NCI-H2029 (cell line): ENCODE data around the gene TDRD12.
"Not testable (repeated sequence)": the region's sequence is repeated elsewhere in the genome, so short reads cannot be mapped to it uniquely, and the experiment has no call there.

ENCODE experiments used
- DNase-seq: peaks from one replicate; lab custom pipeline; 2025; lab: John Stamatoyannopoulos, UW

The TDRD12 gene

GRCh38 chr19:32748497-32748896 lies 28.9 kb downstream of the TDRD12 start:
- DNase-seq: no peak

GRCh38 chr19:32748948-32749347 lies 29.4 kb downstream of the TDRD12 start:
- DNase-seq: no peak

GRCh38 chr19:32749361-32749760 lies 29.8 kb downstream of the TDRD12 start:
- no peak for DNase-seq

GRCh38 chr19:32750441-32751055 lies 31.0 kb downstream of the TDRD12 start:
- no peak for DNase-seq

- DNase-seq: no peak
Observed at GRCh38 chr19:32751066-32751465, 31.5 kb downstream of the TDRD12 start.

GRCh38 chr19:32757189-32757588 lies 37.6 kb downstream of the TDRD12 start:
- no peak for DNase-seq

- not testable (repeated sequence) for DNase-seq
Observed at GRCh38 chr19:32765365-32765764, 45.8 kb downstream of the TDRD12 start.

GRCh38 chr19:32767951-32768679 lies 48.5 kb downstream of the TDRD12 start:
- no peak for DNase-seq

- DNase-seq: no peak
Observed at GRCh38 chr19:32771596-32771995, 52.0 kb downstream of the TDRD12 start.

- no peak for DNase-seq
Observed at GRCh38 chr19:32773126-32773525, 53.6 kb downstream of the TDRD12 start.

- DNase-seq: no peak
Observed at GRCh38 chr19:32779082-32779481, 59.5 kb downstream of the TDRD12 start.

- no peak for DNase-seq
Observed at GRCh38 chr19:32781280-32781679, 61.7 kb downstream of the TDRD12 start.

- not testable (repeated sequence) for DNase-seq
Observed at GRCh38 chr19:32782089-32782488, 62.5 kb downstream of the TDRD12 start.

GRCh38 chr19:32787161-32787813 lies 67.7 kb downstream of the TDRD12 start:
- DNase-seq: not testable (repeated sequence)

- not testable (repeated sequence) for DNase-seq
Observed at GRCh38 chr19:32787895-32788294, 68.3 kb downstream of the TDRD12 start.

GRCh38 chr19:32789429-32789828 lies 69.9 kb downstream of the TDRD12 start:
- no peak for DNase-seq

- peak; percentile 66 for DNase-seq
Observed at GRCh38 chr19:32798201-32798600, 78.6 kb downstream of the TDRD12 start.

- no peak for DNase-seq
Observed at GRCh38 chr19:32800191-32800590, 80.6 kb downstream of the TDRD12 start.

- no peak for DNase-seq
Observed at GRCh38 chr19:32800754-32801153, 81.2 kb downstream of the TDRD12 start.

GRCh38 chr19:32802840-32803239 lies 83.3 kb downstream of the TDRD12 start:
- DNase-seq: no peak

- DNase-seq: no peak
Observed at GRCh38 chr19:32808236-32808635, 88.7 kb downstream of the TDRD12 start.

GRCh38 chr19:32809254-32809653 lies 89.7 kb downstream of the TDRD12 start:
- DNase-seq: peak; percentile 45

- no peak for DNase-seq
Observed at GRCh38 chr19:32809754-32810153, 90.2 kb downstream of the TDRD12 start.
